HL-60 (cell line): ENCODE data around the gene KLK8.

ENCODE experiments used
- CTCF ChIP-seq: IDR thresholded peaks from one replicate; pipeline ENCODE4 v1.5.1; 2011; ENCODE audit warnings: low read length, control low read depth, inconsistent platforms; ENCODE audit not compliant: insufficient read depth
- POLR2AphosphoS5 ChIP-seq: IDR thresholded peaks from 2 replicates; pipeline ENCODE4 v1.6.1; 2012; ENCODE audit warnings: low read depth
- REST ChIP-seq: IDR thresholded peaks from 2 replicates; pipeline ENCODE4 v1.6.1; 2012; ENCODE audit warnings: low read depth; ENCODE audit not compliant: insufficient replicate concordance

GRCh38 chr19:50969413-50969760, 32.0 kb downstream of the KLK8 start, which contains the start of gene KLK6:
- TF ChIP-seq REST: no peak
- no peak for TF ChIP-seq POLR2AphosphoS5
- TF ChIP-seq CTCF: no peak
